ENCODE data around the gene NKD1. TPM values are rescaled to one million over a fixed set of nuclear protein-coding genes. Genes with fewer than 3 reads are reported as not detected.

NKD1 gene
- total and polyA plus RNA-seq, 2 of the 8 experiments (the other 6 are each of a cell fraction or from before 2014, with no cell fraction given) = 0.70 to 4.5 TPM

Other genes with a start within 250 kb of the NKD1 start
- gene BRD7, start 179.4 kb upstream of the NKD1 start, total RNA-seq (2021; fragmentation: NEBNext Ultra II Directional; extraction: Animal tissue kit (Norgen Biotek cat#: 25700)) = 119 and 120 TPM in 2 replicates
- 27.7 and 42.5 TPM in 2 replicates for gene BRD7, start 179.4 kb upstream of the NKD1 start, polyA plus RNA-seq (2011; rRNA removed)
- not detected in 2 replicates for gene SNX20, start 132.9 kb downstream of the NKD1 start, total RNA-seq (2021; fragmentation: NEBNext Ultra II Directional; extraction: Animal tissue kit (Norgen Biotek cat#: 25700))
- not detected in 2 replicates for gene SNX20, start 132.9 kb downstream of the NKD1 start, polyA plus RNA-seq (2011; rRNA removed)
- gene NOD2, start 145.2 kb downstream of the NKD1 start, total RNA-seq (2021; fragmentation: NEBNext Ultra II Directional; extraction: Animal tissue kit (Norgen Biotek cat#: 25700)) = 0.37 and 1.1 TPM in 2 replicates
- 0.42 and 0.61 TPM in 2 replicates for gene NOD2, start 145.2 kb downstream of the NKD1 start, polyA plus RNA-seq (2011; rRNA removed)
- gene CYLD, start 193.7 kb downstream of the NKD1 start, total RNA-seq (2021; fragmentation: NEBNext Ultra II Directional; extraction: Animal tissue kit (Norgen Biotek cat#: 25700)) = 18.7 and 18.8 TPM in 2 replicates
- 2.9 and 3.7 TPM in 2 replicates for gene CYLD, start 193.7 kb downstream of the NKD1 start, polyA plus RNA-seq (2011; rRNA removed)

Measured in H1 (cell line).